ENCODE data around the gene SLC66A2.

Gene SLC66A2

DNA sequence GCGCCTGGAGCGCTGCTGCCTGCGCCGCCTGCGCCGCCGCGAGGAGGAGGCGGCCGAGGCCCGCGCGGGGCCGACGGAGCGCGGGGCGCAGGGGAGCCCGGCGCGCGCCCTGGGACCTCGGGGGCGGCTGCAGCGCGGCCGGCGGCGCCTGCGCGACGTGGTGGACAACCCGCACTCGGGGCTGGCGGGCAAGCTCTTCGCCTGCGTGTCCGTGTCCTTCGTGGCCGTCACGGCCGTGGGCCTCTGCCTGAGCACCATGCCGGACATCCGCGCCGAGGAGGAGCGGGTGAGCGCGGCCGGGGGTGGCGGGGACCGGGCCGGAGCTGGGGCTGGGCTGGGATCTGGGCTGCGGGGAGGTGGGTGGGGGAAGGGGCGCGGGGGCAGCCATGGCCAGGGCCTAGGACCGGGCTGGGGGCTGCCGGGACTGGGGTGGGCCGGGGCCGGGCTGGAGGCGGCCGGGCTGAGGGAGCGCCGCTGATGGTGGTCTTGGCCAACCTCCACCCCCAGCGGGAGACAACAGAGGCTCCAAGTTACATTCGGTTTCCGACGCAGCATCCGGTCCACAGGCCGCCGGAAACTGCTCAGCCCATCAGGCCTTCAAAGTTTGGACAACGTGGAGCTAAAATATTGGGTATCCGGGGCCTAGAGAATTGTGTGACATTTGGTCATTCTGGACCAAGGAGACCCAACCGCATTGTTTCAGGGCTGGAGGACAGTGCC, 87.3 kb downstream of the SLC66A2 start:
- H3K27ac Mint-ChIP-seq: no peak overlapping the region
- peaks cover 12% of the 10 kb centered on the region for H3K27me3 Mint-ChIP-seq (ENCODE audit: low read depth)

DNA sequence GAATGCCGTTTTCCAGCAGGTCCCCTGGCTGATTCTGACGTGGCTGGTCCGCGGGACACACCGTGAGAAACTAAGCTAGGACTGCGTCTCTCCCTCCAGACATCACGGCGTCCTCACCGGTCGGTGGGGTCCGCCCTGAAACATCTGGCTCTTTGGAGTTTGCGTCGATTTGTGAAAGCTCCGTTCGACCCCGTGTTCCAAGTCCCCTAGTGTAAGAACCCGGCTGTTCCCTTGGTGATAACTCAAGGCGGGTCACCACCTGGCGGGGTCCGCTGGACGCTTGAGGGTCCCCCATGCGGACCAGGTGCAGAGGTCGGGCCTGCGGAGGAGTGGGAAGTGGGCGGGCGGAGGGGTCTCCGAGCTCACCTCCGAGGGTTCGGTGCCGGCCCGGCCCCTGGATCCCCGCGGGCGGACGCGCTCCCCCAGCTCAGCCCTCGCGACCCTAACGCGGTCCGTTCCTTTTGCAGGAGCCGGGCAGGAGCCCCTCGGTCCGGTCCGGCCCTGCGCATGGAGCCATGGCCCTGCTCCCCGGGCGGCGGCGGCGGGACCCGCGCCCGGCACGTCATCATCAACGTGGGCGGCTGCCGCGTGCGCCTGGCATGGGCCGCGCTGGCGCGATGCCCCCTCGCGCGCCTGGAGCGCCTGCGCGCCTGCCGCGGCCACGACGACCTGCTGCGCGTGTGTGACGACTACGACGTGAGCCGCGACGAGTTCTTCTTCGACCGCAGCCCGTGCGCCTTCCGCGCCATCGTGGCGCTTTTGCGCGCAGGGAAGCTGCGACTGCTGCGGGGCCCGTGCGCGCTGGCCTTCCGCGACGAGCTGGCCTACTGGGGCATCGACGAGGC, 88.1 kb downstream of the SLC66A2 start:
- Mint-ChIP-seq H3K4me3 (no peak overlapping the region), H3K9me3 (peaks cover 13% of the 10 kb centered on the region), H3K27me3 (ENCODE audit: low read depth) (peaks cover 9% of the 10 kb centered on the region), H3K4me1 (peaks cover 5% of the 10 kb centered on the region), H3K36me3 (ENCODE audit: low read depth) (no peaks in the 10 kb centered on the region), H3K27ac (no peak overlapping the region)
- TF ChIP-seq, protein P1, sequence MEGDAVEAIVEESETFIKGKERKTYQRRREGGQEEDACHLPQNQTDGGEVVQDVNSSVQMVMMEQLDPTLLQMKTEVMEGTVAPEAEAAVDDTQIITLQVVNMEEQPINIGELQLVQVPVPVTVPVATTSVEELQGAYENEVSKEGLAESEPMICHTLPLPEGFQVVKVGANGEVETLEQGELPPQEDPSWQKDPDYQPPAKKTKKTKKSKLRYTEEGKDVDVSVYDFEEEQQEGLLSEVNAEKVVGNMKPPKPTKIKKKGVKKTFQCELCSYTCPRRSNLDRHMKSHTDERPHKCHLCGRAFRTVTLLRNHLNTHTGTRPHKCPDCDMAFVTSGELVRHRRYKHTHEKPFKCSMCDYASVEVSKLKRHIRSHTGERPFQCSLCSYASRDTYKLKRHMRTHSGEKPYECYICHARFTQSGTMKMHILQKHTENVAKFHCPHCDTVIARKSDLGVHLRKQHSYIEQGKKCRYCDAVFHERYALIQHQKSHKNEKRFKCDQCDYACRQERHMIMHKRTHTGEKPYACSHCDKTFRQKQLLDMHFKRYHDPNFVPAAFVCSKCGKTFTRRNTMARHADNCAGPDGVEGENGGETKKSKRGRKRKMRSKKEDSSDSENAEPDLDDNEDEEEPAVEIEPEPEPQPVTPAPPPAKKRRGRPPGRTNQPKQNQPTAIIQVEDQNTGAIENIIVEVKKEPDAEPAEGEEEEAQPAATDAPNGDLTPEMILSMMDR (IDR thresholded peaks at IDR 0.05; ENCODE audit: unreplicated experiment in 3 of 3): no peak

More for the DNA sequence above, 87.3 kb downstream of the SLC66A2 start:
- H3K4me1 Mint-ChIP-seq: no peaks in the 10 kb centered on the region
- peaks cover 13% of the 10 kb centered on the region for H3K9me3 Mint-ChIP-seq
- TF ChIP-seq, protein P1 (IDR thresholded peaks at IDR 0.05; ENCODE audit: unreplicated experiment in 3 of 3): no peak
- no peaks in the 10 kb centered on the region for H3K36me3 Mint-ChIP-seq (ENCODE audit: low read depth)
- no peak overlapping the region for H3K4me3 Mint-ChIP-seq

DNA sequence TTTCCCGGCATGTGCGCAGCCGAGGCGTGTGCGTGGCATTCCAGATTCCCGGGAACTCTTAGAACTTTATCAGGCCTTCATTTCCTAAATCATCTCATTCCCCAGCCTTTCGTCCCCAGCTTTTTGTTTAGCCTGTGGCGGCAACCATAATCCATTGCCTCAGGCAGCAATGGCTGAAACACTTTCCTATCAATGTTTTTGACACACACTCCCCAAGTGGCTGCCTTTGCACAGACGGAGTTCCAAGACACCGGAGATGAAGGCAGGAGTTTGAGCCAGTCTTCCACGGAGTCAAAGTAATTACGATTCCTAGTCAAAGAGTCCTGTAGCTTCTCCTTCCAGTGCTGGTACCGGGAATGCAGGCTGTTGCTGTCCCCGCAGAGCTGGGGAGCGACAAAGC, 88.9 kb downstream of the SLC66A2 start:
- H3K4me3 Mint-ChIP-seq: no peak overlapping the region
- H3K9me3 Mint-ChIP-seq: peaks cover 13% of the 10 kb centered on the region
- H3K27ac Mint-ChIP-seq: no peak overlapping the region

DNA sequence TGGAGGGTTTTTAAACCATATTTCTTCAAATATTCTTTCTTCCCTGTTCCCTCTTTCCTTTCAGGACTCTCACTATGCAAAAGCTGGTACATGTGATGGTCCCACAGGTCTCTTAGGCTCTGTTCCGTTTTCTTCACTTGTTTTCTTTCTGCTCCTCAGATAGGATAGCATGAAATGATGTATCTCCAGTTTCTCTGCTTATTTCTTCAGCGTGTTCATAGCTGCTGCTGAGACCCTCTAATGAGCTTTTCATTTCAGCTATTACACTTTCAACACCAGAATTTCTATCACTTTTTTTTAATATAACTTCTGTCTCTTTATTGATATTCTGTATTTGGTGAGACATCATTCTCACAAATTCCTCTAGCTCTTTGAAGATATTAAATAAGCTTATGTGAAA, 89.8 kb downstream of the SLC66A2 start:
- TF ChIP-seq, protein P1 (IDR thresholded peaks at IDR 0.05; ENCODE audit: unreplicated experiment in 3 of 3): no peak
- Mint-ChIP-seq H3K4me1 (peaks cover 13% of the 10 kb centered on the region), H3K36me3 (ENCODE audit: low read depth) (no peaks in the 10 kb centered on the region), H3K27ac (no peak overlapping the region), H3K4me3 (no peak overlapping the region), H3K9me3 (peaks cover 13% of the 10 kb centered on the region), H3K27me3 (ENCODE audit: low read depth) (peaks cover 9% of the 10 kb centered on the region)

More for the DNA sequence above, 88.9 kb downstream of the SLC66A2 start:
- H3K27me3 Mint-ChIP-seq (ENCODE audit: low read depth): peaks cover 9% of the 10 kb centered on the region
- TF ChIP-seq, protein P1 (IDR thresholded peaks at IDR 0.05; ENCODE audit: unreplicated experiment in 3 of 3): no peak
- H3K4me1 Mint-ChIP-seq: peaks cover 6% of the 10 kb centered on the region
- no peaks in the 10 kb centered on the region for H3K36me3 Mint-ChIP-seq (ENCODE audit: low read depth)

DNA sequence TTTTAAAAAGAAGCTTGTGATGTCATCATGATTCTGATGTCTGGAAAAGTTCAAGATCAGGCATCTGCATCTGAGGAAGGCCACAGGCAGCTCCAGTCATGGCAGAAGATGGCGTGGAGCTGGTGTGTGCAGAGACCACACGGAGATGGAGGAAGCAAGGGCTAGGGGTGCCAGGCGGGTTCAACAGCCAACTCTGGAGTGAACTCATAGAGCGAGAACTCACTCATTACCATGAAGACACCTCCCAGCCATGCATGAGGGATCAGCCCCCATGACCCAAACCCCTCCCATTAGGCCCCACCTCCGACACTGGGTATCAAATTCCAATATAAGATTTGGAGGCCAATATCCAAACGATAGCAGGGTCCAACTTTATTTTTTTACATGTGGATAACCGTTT, 92.1 kb downstream of the SLC66A2 start:
- H3K4me1 Mint-ChIP-seq: peaks cover 13% of the 10 kb centered on the region
- H3K36me3 Mint-ChIP-seq (ENCODE audit: low read depth): no peaks in the 10 kb centered on the region
- H3K27ac Mint-ChIP-seq: no peak overlapping the region
- no peak overlapping the region for H3K4me3 Mint-ChIP-seq
- H3K27me3 Mint-ChIP-seq (ENCODE audit: low read depth): peaks cover 15% of the 10 kb centered on the region
- H3K9me3 Mint-ChIP-seq: peaks cover 13% of the 10 kb centered on the region
- TF ChIP-seq, protein P1 (IDR thresholded peaks at IDR 0.05; ENCODE audit: unreplicated experiment in 3 of 3): no peak

Measured in nephron (organoid).